Limb (tissue), 2 donors: ENCODE data around the gene WDPCP.
"Not testable (repeated sequence)": the region's sequence is repeated elsewhere in the genome, so short reads cannot be mapped to it uniquely, and the experiment has no call there.

Source experiments
- DNase-seq, 2 donors: peaks; one replicate each; pipeline ENCODE4 v3.0.0-alpha.2; 2016; ENCODE audit errors: extremely low spot score in 2 of 2

Gene WDPCP

GRCh38 chr2:63372549-63372948 lies 215.7 kb downstream of the WDPCP start:
- DNase-seq: no peak

GRCh38 chr2:63369146-63369545 lies 219.1 kb downstream of the WDPCP start:
- DNase-seq: no peak

- no peak for DNase-seq
These were observed 223.4 kb downstream of the WDPCP start for GRCh38 chr2:63364866-63365265.

GRCh38 chr2:63357722-63358121 lies 230.6 kb downstream of the WDPCP start:
- not testable (repeated sequence) for DNase-seq

DNA sequence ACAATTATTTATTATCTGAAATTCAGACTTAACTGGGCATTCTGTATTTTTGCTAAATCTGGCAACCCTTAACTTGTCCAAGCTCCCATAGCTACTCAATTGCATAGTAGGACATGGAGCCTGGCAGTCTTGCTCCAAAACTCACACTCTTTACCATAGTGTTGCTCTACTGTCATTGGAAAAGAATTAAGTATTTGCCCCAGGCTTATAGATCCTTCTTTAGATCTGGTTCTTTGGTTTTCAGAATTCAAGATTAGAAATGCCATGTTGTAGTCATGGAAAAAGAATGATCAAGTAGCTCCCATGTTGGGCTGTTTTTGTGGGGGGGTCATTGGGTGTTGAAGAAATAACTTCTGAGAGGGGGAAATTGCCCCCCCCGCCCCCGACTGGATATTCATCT lies 240.9 kb downstream of the WDPCP start:
- DNase-seq: no peak

DNA sequence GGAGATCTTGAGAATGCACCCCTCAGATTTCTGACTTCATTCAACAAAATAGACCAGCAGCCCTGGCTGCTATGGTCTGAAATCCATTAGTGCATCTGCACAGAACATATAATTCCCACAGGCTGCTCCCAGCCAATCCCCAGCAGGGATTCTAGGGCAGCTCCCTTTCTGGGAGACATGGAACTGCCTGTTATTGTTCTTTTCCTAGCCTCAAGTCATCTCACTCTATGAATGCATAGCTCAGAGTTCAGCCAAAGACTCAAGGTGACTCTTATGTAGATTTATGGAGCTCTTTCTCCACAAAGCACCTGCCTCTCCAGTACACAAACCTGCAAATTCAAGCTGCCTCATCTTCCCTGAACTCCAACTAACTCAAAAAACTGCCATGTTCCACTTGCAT lies 241.9 kb downstream of the WDPCP start:
- no peak for DNase-seq

DNA sequence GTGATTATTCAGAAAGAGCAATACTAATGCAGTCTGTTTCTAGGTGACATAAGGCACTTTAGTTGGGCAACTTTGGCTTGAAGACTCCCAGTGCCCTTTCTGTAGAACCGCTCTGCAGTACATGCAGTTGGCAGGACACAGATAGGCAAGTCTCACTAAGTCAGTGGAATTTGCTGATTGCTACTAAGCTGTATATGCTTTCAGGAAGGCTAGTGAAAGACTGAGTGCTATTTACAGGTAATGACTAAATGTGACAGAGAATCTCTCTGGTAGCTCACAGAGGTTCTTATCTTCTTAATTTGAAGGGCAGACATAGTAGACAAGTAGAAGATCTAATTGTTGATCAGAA lies 243.0 kb downstream of the WDPCP start:
- DNase-seq: no peak

GRCh38 chr2:63344575-63345284 lies 243.5 kb downstream of the WDPCP start:
- DNase-seq: no peak

DNA sequence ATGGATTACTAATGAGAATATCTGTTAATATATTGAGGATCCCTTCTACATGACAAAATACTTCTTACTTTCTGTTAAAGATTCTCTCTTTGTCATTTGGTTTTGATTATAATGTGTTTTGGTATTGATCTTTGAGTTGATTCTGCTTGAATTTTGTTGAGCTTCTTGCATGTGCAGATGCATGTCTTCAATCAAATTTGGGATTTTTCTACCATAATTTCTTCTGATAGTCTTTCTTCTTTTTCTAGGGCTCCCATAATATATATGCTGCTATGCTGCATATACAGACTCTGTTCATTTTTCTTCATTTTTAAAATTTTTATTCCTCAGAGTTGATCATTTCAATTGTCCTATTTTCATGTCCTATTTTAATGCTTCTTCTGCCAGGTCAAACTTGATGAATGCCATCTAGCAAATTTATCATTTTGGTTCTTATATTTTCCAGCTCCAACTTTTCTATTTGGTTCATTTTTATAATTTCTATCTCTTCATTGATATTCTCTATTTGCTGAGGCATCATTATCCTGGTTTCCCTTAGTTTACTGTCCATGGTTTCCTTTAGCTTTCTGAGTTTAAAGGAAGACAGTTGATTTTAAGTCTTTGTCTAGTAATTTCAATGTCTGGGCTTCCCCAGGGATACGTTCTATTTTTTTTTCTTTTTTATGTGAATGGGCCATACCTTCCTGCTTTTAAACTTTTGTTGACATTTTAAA lies 244.7 kb downstream of the WDPCP start:
- DNase-seq: no peak

GRCh38 chr2:63340443-63340842 lies 247.8 kb downstream of the WDPCP start:
- DNase-seq: no peak

DNA sequence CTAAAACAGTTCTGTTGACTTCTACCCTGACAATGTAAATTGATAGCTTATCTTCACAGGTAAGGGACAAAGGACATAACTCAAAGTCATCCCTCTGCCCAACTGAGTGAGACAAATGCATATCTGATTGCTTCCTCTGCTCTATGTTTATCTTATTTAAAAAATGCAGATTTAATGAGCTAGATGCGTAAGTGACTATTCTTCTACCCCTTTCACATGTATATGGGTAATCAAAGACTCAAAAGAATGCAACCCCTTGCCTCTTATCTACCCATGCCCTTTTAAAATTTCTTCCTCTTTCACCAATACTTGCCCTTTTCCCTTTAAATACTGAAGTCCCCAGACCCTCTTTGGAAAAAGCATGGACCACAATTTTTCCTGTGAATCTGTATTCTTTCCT lies 253.4 kb downstream of the WDPCP start:
- no peak for DNase-seq

GRCh38 chr2:63326473-63326872 lies 261.8 kb downstream of the WDPCP start:
- no peak for DNase-seq

DNA sequence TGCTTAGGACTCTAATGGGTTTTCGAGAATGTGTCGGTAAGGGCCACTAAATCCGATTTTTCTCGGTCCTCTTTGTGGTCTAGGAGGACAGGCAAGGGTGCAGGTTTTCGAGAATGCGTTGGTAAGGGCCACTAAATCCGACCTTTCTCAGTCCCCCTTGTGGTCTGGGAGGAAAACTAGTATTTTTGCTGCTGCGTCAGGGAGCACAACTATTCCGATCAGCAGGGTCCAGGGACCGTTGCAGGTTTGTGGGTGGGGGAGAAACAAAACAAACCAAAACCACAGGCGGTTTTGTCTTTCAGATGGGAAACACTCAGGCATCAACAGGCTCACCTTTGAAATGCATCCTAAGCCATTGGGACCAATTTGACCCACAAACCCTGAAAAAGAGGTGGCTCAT lies 264.6 kb downstream of the WDPCP start:
- not testable (repeated sequence) for DNase-seq

DNA sequence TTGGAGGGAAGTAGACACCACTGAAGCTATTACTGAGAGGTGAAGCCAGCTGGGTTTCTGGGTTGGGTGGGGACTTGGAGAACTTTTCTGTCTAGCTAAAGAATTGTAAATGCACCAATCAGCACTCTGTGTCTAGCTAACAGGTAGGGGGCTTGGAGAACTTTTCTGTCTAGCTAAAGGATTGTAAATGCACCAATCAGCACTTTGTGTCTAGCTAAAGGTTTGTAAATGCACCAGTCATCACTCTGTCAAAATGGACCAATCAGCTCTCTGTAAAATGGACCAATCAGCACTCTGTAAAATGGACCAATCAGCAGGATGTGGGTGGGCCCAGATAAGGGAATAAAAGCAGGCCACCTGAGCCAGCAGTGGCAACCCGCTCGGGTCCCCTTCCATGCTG lies 266.3 kb downstream of the WDPCP start:
- DNase-seq: not testable (repeated sequence)

DNA sequence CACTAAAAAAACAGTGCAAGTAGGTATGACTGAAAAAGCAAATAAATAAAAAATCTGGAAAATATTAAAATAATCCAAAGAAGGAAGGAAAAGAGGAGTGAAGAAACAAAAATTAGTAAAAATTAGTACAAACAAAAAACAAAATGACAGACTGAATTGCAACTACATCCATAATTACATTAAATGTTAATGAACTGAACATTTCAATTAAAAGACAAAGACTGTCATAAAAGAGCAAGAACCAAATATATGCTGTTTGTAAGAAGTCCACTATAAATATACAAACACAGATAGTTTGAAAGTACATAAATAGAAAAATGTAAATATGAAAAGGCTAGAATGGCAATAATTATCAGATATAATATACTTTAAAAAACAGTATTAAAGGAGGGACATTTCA lies 267.6 kb downstream of the WDPCP start:
- DNase-seq: no peak

DNA sequence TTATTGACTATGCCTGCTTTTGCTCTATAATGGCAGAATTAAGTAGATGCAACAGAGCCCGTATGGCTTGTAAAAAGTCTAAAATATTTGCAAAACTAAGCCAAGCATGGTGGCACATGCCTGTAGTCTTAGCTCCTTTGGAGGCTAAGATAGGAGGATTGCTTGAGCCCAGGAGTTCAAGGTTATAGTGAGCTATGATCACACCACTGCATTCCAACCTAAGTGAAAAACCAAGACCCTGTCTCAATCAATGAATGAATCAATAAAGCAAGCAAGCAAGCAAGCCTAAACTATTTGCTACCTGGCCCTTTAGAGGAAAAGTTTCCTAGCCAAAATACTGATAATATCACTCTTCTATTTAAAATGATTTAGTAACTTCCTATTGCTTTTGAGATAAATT lies 277.7 kb downstream of the WDPCP start:
- DNase-seq: no peak

- DNase-seq: no peak
These were observed 286.8 kb downstream of the WDPCP start for GRCh38 chr2:63301481-63301880.

DNA sequence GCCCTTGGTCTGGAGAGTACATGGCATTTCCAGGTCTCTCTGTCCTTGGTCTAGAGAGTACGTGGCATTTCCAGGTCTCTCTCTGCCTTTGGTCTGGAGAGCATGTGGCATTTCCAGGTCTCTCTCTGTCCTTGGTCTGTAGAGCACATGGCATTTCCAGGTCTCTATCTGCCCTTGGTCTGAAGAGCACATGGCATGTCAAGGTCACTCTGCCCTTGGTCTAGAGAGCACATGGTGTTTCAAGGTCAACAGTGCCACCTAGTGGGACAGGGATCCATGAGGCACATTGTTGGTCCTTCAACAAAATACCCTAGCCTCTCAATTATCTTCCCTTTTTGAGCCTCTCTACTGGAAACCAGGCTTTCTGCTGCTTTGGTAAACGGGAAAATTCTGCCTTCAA lies 287.4 kb downstream of the WDPCP start:
- DNase-seq: no peak

GRCh38 chr2:63287956-63288355 lies 300.3 kb downstream of the WDPCP start:
- no peak for DNase-seq

DNA sequence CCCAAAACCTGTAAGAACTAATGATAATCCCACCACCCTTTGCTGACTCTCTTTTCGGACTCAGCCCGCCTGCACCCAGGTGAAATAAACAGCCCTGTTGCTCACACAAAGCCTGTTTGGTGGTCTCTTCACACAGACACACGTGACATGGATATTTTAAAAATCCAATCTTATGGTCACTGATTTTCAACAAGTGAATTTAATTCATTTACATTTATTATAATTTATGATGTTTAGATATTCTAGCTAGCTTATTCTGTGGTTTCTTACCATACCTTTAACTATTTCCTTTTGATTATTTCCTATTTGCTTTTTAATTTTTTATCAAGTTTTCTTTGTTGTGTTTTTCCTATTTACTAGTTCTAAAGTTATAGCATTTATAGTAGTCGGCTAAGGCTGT lies 301.8 kb downstream of the WDPCP start:
- DNase-seq: not testable (repeated sequence)

- DNase-seq: no peak
These were observed 305.0 kb downstream of the WDPCP start for GRCh38 chr2:63283273-63283672.

DNA sequence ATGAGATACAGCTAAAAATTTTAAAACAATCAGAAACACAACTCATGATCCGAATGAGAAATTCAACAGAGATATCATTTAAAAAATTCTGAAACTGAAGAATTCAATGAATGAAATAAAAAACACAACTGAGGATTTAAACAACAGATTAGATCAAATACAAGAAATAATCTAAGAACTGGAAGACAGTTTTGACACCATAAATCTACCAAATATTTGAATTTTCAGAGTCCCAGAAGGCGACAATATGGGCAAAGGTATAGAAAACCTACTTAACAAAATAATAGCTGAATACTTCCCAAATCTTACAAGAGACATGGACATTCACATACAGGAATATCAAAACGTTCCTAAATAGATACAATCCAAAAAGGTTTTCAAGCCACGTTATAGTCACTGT lies 315.7 kb downstream of the WDPCP start:
- DNase-seq: no peak

- DNase-seq: no peak
These were observed 317.6 kb downstream of the WDPCP start for GRCh38 chr2:63270717-63271116.
